ENCODE measurements around the gene OPCML.

GRCh38 chr11:132623511-132623910 lies 908.8 kb downstream of the OPCML start:
- TF ChIP-seq, protein P1, sequence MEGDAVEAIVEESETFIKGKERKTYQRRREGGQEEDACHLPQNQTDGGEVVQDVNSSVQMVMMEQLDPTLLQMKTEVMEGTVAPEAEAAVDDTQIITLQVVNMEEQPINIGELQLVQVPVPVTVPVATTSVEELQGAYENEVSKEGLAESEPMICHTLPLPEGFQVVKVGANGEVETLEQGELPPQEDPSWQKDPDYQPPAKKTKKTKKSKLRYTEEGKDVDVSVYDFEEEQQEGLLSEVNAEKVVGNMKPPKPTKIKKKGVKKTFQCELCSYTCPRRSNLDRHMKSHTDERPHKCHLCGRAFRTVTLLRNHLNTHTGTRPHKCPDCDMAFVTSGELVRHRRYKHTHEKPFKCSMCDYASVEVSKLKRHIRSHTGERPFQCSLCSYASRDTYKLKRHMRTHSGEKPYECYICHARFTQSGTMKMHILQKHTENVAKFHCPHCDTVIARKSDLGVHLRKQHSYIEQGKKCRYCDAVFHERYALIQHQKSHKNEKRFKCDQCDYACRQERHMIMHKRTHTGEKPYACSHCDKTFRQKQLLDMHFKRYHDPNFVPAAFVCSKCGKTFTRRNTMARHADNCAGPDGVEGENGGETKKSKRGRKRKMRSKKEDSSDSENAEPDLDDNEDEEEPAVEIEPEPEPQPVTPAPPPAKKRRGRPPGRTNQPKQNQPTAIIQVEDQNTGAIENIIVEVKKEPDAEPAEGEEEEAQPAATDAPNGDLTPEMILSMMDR (IDR thresholded peaks at IDR 0.05): no peak
- no peak for TF ChIP-seq POLR2A (IDR thresholded peaks at IDR 0.05)
